H9 (cell line): ENCODE measurements around the gene OR2H1. TPM values are rescaled to one million over a fixed set of nuclear protein-coding genes. Genes with fewer than 3 reads are reported as not detected.

Experiments
- DNase-seq: peaks from one replicate; pipeline ENCODE4 v3.0.0-alpha.2; 2017
- H2AFZ ChIP-seq: one replicate; pipeline ENCODE4 v1.6.1; 2013; ENCODE audit warnings: mild to moderate bottlenecking, low read length, control low read depth, moderate library complexity
- H2AK5ac ChIP-seq: 2 replicates; pipeline ENCODE4 v1.6.1; 2013; ENCODE audit warnings: low read length, control low read depth, mixed read lengths; ENCODE audit not compliant: insufficient read length
- H2BK120ac ChIP-seq: one replicate; pipeline ENCODE4 v1.6.1; 2013; ENCODE audit warnings: low read depth, mild to moderate bottlenecking, low read length, control low read depth, inconsistent platforms; ENCODE audit not compliant: poor library complexity, severe bottlenecking
- H2BK12ac ChIP-seq: 2 replicates; pipeline ENCODE4 v1.6.1; 2013; ENCODE audit warnings: low read length, control low read depth, mixed read lengths, low read depth; ENCODE audit not compliant: insufficient read length
- H2BK15ac ChIP-seq: 2 replicates; pipeline ENCODE4 v1.6.1; 2013; ENCODE audit warnings: low read depth, low read length, control low read depth
- H2BK20ac ChIP-seq: one replicate; pipeline ENCODE4 v1.6.1; 2013; ENCODE audit warnings: low read depth, mild to moderate bottlenecking, low read length, control low read depth, inconsistent platforms; ENCODE audit not compliant: poor library complexity, severe bottlenecking
- H2BK5ac ChIP-seq: 2 replicates; pipeline ENCODE4 v1.6.1; 2013; ENCODE audit warnings: low read length, control low read depth, mixed read lengths; ENCODE audit not compliant: insufficient read length
- H3K14ac ChIP-seq: 2 replicates; pipeline ENCODE4 v1.6.1; 2013; ENCODE audit warnings: low read length, control low read depth; ENCODE audit not compliant: insufficient read depth
- H3K18ac ChIP-seq: 2 replicates; pipeline ENCODE4 v1.6.1; 2013; ENCODE audit warnings: low read depth, mild to moderate bottlenecking, mixed read lengths, low read length, control low read depth; ENCODE audit not compliant: insufficient read length
- H3K23ac ChIP-seq: 2 replicates; pipeline ENCODE4 v1.6.1; 2013; ENCODE audit warnings: low read length, control low read depth, mixed read lengths, low read depth; ENCODE audit not compliant: insufficient read length
- H3K23me2 ChIP-seq: 2 replicates; pipeline ENCODE4 v1.6.1; 2013; ENCODE audit warnings: low read depth, mild to moderate bottlenecking, mixed read lengths, low read length, control low read depth; ENCODE audit not compliant: insufficient read length, poor library complexity, severe bottlenecking
- H3K27ac ChIP-seq: 2 replicates; pipeline ENCODE4 v1.5.1; 2013; ENCODE audit warnings: low read length, control low read depth, mixed read lengths, low read depth; ENCODE audit not compliant: insufficient read length
- H3K27me3 ChIP-seq: 2 replicates; pipeline ENCODE4 v1.6.1; 2013; ENCODE audit warnings: low read length, control low read depth, inconsistent platforms; ENCODE audit not compliant: insufficient read depth
- H3K4ac ChIP-seq: 2 replicates; pipeline ENCODE4 v1.6.1; 2013; ENCODE audit warnings: low read depth, mild to moderate bottlenecking, control low read depth, inconsistent platforms, low read length, moderate library complexity
- H3K4me1 ChIP-seq: 2 replicates; pipeline ENCODE4 v1.6.1; 2013; ENCODE audit warnings: low read length, control low read depth, inconsistent platforms; ENCODE audit not compliant: insufficient read depth
- H3K4me2 ChIP-seq: 2 replicates; pipeline ENCODE4 v1.6.1; 2013; ENCODE audit warnings: low read length, control low read depth, mixed read lengths; ENCODE audit not compliant: insufficient read length, insufficient read depth
- H3K56ac ChIP-seq: 2 replicates; pipeline ENCODE4 v1.6.1; 2013; ENCODE audit warnings: low read depth, mild to moderate bottlenecking, mixed read lengths, low read length, control low read depth; ENCODE audit not compliant: insufficient read length
- H3K79me1 ChIP-seq: 2 replicates; pipeline ENCODE4 v1.6.1; 2013; ENCODE audit warnings: low read depth, mild to moderate bottlenecking, moderate library complexity, low read length, control low read depth, inconsistent platforms; ENCODE audit not compliant: insufficient read depth, poor library complexity, severe bottlenecking
- H3K79me2 ChIP-seq: 2 replicates; pipeline ENCODE4 v1.6.1; 2013; ENCODE audit warnings: low read length, control low read depth, inconsistent platforms; ENCODE audit not compliant: insufficient read depth
- H3K9ac ChIP-seq: 2 replicates; pipeline ENCODE4 v1.6.1; 2013; ENCODE audit warnings: low read length, control low read depth, mixed read lengths; ENCODE audit not compliant: insufficient read length; ENCODE audit errors: extremely low read depth
- H3K9me3 ChIP-seq: one replicate; pipeline ENCODE4 v1.6.1; 2013; ENCODE audit warnings: low read depth, low read length, inconsistent platforms; ENCODE audit not compliant: control insufficient read depth
- H3T11ph ChIP-seq: one replicate; pipeline ENCODE4 v1.6.1; 2013; ENCODE audit warnings: mild to moderate bottlenecking, low read length, control low read depth, inconsistent platforms
- H4K20me1 ChIP-seq: one replicate; pipeline ENCODE4 v1.6.1; 2013; ENCODE audit not compliant: control insufficient read depth, insufficient read length, insufficient read depth
- H4K5ac ChIP-seq: 2 replicates; pipeline ENCODE4 v1.6.1; 2013; ENCODE audit warnings: low read depth, mild to moderate bottlenecking, mixed read lengths, low read length, control low read depth; ENCODE audit not compliant: insufficient read length
- H4K8ac ChIP-seq: replicated peaks from 2 replicates; pipeline ENCODE4 v1.6.1; 2013; ENCODE audit warnings: low read length, control low read depth, mixed read lengths, low read depth; ENCODE audit not compliant: insufficient read length
- H4K91ac ChIP-seq: 2 replicates; pipeline ENCODE4 v1.6.1; 2013; ENCODE audit warnings: low read depth, mild to moderate bottlenecking, moderate library complexity, mixed read lengths, low read length, control low read depth; ENCODE audit not compliant: insufficient read length
- H3K27ac Mint-ChIP-seq, 3 experiments: 2 replicates in 2 of 3; 3 replicates in 1 of 3; pipeline ENCODE4 v1.8.0; 2020 to 2021; ENCODE audit warnings: mixed read lengths in 3 of 3, mild to moderate bottlenecking in 1 of 3, moderate library complexity in 1 of 3
- H3K27me3 Mint-ChIP-seq: 2 replicates; pipeline ENCODE4 v1.8.0; 2021; ENCODE audit warnings: low read depth, mild to moderate bottlenecking, moderate library complexity, mixed read lengths
- H3K36me3 Mint-ChIP-seq, 3 experiments: 2 replicates in 2 of 3; 3 replicates in 1 of 3; pipeline ENCODE4 v1.8.0; 2020 to 2021; ENCODE audit warnings: low read depth in 3 of 3, mixed read lengths in 3 of 3; ENCODE audit not compliant: insufficient read depth in 1 of 3
- H3K4me1 Mint-ChIP-seq, 2 experiments: 2 replicates each; pipeline ENCODE4 v1.8.0; 2020; ENCODE audit warnings: mixed read lengths in 2 of 2
- H3K4me3 Mint-ChIP-seq, 2 experiments: 2 replicates in 1 of 2; 3 replicates in 1 of 2; pipeline ENCODE4 v1.8.0; 2020 to 2021; ENCODE audit warnings: mild to moderate bottlenecking in 2 of 2, mixed read lengths in 2 of 2, moderate library complexity in 1 of 2
- H3K9me3 Mint-ChIP-seq, 2 experiments: 2 replicates in 1 of 2; 3 replicates in 1 of 2; pipeline ENCODE4 v1.8.0; 2020; ENCODE audit warnings: mild to moderate bottlenecking in 2 of 2, mixed read lengths in 2 of 2, moderate library complexity in 1 of 2
- WGBS: extraction: QIAGEN DNeasy Blood & Tissue Kit; methylation state at CpG from one replicate; pipeline ENCODE4 v1.1.7; 2013; ENCODE audit warnings: missing lambda C conversion rate, low lambda C conversion rate, mixed read lengths; ENCODE audit not compliant: insufficient read length; ENCODE audit errors: extremely low coverage; 5-methylcytosine and 5-hydroxymethylcytosine counted together
- total RNA-seq: library from RNA; stranded (reverse); gene quantifications from 2 replicates; pipeline ENCODE4 v1.2.1, GENCODE V29; 2021
- TF ChIP-seq, protein P1 (sequence below): fragments of 200-600 bp; sonication (generic); conservative IDR thresholded peaks from 3 replicates; pipeline ENCODE4 v1.8.0; 2021; ENCODE audit warnings: antibody characterized with exemption, mild to moderate bottlenecking

OR2H1 gene
- total RNA-seq, 1 experiment from 2014 or later, result not detected

DNA sequence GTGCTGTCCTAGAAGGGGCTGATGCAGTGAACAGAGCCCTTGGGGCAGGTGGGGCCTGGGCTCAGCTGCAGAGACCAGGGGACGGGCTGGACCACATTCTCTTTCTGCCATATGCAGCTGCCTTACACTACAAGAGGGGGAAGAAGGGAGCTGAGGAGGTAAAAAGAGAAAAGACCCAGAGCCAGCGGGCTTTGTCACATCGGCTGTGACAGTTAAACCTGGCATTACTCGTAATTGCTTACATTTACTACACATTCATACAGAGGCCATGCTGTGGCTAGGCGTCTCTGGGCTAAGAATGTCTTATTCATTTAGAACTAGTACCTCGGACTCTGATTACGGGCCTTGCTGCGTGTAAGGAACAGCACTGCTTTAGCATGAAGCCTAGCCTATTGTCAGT is 43.6 kb downstream of the OR2H1 start:
- H2BK20ac ChIP-seq, result no peak overlapping the region
- H3K4ac ChIP-seq, result no peak overlapping the region

More for the DNA sequence above, 43.6 kb downstream of the OR2H1 start:
- no CpG with 5 or more reads among the region's 8 CpGs for WGBS
- H3K4me3 Mint-ChIP-seq, result no peak overlapping the region
- Histone ChIP-seq H2BK5ac (no peak overlapping the region), H4K91ac (no peak overlapping the region), H4K8ac (no peak overlapping the region), H2AFZ (no peak overlapping the region), H3K23ac (no peak overlapping the region), H3K27me3 (no peaks in the 10 kb centered on the region), H3K4me1 (no peaks in the 10 kb centered on the region), H3K27ac (no peak overlapping the region), H2BK12ac (no peak overlapping the region), H2BK15ac (no peak overlapping the region), H2AK5ac (no peak overlapping the region), H3K4me2 (no peak overlapping the region), H2BK120ac (no peak overlapping the region), H3K18ac (no peak overlapping the region), H4K20me1 (no peaks in the 10 kb centered on the region), H3K14ac (no peak overlapping the region), H3K79me2 (no peaks in the 10 kb centered on the region), H3T11ph (no peak overlapping the region), H3K9me3 (no peaks in the 10 kb centered on the region), H3K56ac (no peak overlapping the region), H3K23me2 (no peaks in the 10 kb centered on the region), H4K5ac (no peak overlapping the region), H3K9ac (no peak overlapping the region), H3K79me1 (no peaks in the 10 kb centered on the region)
- no peaks in the 10 kb centered on the region for H3K36me3 Mint-ChIP-seq
- H3K27me3 Mint-ChIP-seq, result peaks cover 6% of the 10 kb centered on the region
- no peaks in the 10 kb centered on the region; a peak in 1 of 5 replicates for H3K9me3 Mint-ChIP-seq
- TF ChIP-seq, protein P1, sequence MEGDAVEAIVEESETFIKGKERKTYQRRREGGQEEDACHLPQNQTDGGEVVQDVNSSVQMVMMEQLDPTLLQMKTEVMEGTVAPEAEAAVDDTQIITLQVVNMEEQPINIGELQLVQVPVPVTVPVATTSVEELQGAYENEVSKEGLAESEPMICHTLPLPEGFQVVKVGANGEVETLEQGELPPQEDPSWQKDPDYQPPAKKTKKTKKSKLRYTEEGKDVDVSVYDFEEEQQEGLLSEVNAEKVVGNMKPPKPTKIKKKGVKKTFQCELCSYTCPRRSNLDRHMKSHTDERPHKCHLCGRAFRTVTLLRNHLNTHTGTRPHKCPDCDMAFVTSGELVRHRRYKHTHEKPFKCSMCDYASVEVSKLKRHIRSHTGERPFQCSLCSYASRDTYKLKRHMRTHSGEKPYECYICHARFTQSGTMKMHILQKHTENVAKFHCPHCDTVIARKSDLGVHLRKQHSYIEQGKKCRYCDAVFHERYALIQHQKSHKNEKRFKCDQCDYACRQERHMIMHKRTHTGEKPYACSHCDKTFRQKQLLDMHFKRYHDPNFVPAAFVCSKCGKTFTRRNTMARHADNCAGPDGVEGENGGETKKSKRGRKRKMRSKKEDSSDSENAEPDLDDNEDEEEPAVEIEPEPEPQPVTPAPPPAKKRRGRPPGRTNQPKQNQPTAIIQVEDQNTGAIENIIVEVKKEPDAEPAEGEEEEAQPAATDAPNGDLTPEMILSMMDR, result no peak
- no peaks in the 10 kb centered on the region for H3K4me1 Mint-ChIP-seq
- H3K27ac Mint-ChIP-seq, result peak overlapping the region in 1 of 3 experiments; percentile 71; a peak in 1 of 7 replicates
- no peak for DNase-seq
